Gastrocnemius medialis (tissue), 4 donors: Measurements from ENCODE around the gene PATJ.

Source experiments
- CTCF ChIP-seq, 5 experiments: fragments of 450-650 bp in 3 of 5; fragments of 200-600 bp in 2 of 5; sonication (generic) in 2 of 5; IDR thresholded peaks in 4 of 5; conservative IDR thresholded peaks in 1 of 5; 1 replicate in 4 of 5; 2 replicates in 1 of 5; pipeline ENCODE4 v1.5.1; 2016 to 2019; ENCODE audit warnings: antibody characterized with exemption in 5 of 5, mild to moderate bottlenecking in 3 of 5, moderate library complexity in 3 of 5
- POLR2A ChIP-seq, 2 donors: fragments of 450-650 bp; IDR thresholded peaks; one replicate each; pipeline ENCODE4 v1.6.1; 2017; ENCODE audit warnings: antibody characterized with exemption in 2 of 2, mild to moderate bottlenecking in 2 of 2, moderate library complexity in 2 of 2

- TF ChIP-seq CTCF (IDR thresholded peaks at IDR 0.05 in 4 of 5, conservative IDR thresholded peaks at IDR 0.05 in 1 of 5), result no peak
- TF ChIP-seq POLR2A (IDR thresholded peaks at IDR 0.05), result no peak
Measured at GRCh38 chr1:62180639-62181038, 438.4 kb downstream of the PATJ start.
